BJ (cell line): ENCODE measurements around the gene MUC6. TPM values are rescaled to one million over a fixed set of nuclear protein-coding genes. Genes with fewer than 3 reads are reported as not detected.

Experiments
- CTCF ChIA-PET: fragments of 350-600 bp; formaldehyde crosslinking; extraction: SDS; loops from one replicate; lab custom pipeline; 2021; ENCODE audit warnings: antibody characterized with exemption, inconsistent platforms; lab: Yijun Ruan, JAX
- POLR2A ChIA-PET: fragments of 300-600 bp; sonication (Branson Sonifier 250); formaldehyde crosslinking; extraction: SDS; loops from one replicate; lab custom pipeline; 2021; ENCODE audit warnings: antibody characterized with exemption; lab: Charles Lee
- DNase-seq: peaks from one replicate; pipeline ENCODE4 v3.0.0-alpha.2; 2011; ENCODE audit warnings: low read depth
- H3K27me3 ChIP-seq: 2 replicates; pipeline ENCODE4 v1.6.0; 2011; ENCODE audit warnings: low read length; ENCODE audit not compliant: control insufficient read depth, insufficient read depth
- H3K36me3 ChIP-seq: 2 replicates; pipeline ENCODE4 v1.5.1; 2011; ENCODE audit warnings: low read length; ENCODE audit not compliant: control insufficient read depth, insufficient read depth
- H3K4me3 ChIP-seq: 2 replicates; pipeline ENCODE4 v1.5.1; 2011; ENCODE audit warnings: low read depth, mild to moderate bottlenecking, control low read depth, low read length
- CTCF ChIP-seq: IDR thresholded peaks from 2 replicates; pipeline ENCODE4 v1.5.1; 2011; ENCODE audit warnings: low read depth, mild to moderate bottlenecking, control low read depth, inconsistent platforms, low read length, moderate library complexity; ENCODE audit not compliant: insufficient read depth
- polyA plus RNA-seq: library from polyadenylated mRNA; depleted of rRNA; stranded (reverse); fragments of >200 nt; gene quantifications from 2 replicates; pipeline ENCODE4 v1.2.3, GENCODE V29; 2011

Gene MUC6
- polyA plus RNA-seq, 1 experiment = not detected

DNA sequence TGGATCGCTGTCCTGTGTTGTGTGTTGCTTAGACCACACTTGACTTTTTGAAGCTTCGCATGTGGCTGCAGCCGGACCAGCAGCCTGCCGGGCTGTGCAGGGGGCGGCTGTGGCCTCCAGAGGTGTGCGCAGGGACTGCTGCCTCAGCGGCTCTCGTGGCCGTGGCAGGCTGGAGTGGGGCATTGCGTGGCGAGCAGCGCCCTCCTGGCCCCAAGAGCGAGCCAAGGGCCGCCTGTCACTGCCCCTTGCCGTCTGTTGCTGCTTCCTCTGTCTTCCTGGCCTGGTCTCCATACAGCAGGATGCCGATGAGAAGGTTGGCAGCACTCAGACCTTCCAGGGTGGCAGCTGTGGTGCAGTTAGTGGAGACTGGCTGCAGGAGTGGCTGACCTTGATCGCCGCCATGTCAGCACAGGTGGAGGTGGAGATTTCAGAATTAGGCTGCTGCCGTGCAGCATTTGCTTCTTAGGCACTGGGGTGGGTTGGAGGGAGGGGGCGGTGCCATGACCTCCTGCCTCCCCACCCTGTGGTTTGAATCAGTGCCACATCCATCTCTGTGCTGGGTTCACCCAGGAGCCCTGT is 34.0 kb downstream of the MUC6 start:
- ChIA-PET POLR2A (no interaction called here), CTCF (no interaction called here)
- Histone ChIP-seq H3K36me3 (peaks cover 42% of the 10 kb centered on the region), H3K27me3 (no peaks in the 10 kb centered on the region), H3K4me3 (no peak overlapping the region)
- no peak for DNase-seq
- no peak for TF ChIP-seq CTCF

GRCh38 chr11:1001617-1002405 is 34.7 kb downstream of the MUC6 start:
- no peak for DNase-seq
- ChIA-PET CTCF (no interaction called here), POLR2A (no interaction called here)
- no peak overlapping the region for H3K4me3 ChIP-seq
- peaks cover 44% of the 10 kb centered on the region for H3K36me3 ChIP-seq
- H3K27me3 ChIP-seq = no peaks in the 10 kb centered on the region
- no peak for TF ChIP-seq CTCF

DNA sequence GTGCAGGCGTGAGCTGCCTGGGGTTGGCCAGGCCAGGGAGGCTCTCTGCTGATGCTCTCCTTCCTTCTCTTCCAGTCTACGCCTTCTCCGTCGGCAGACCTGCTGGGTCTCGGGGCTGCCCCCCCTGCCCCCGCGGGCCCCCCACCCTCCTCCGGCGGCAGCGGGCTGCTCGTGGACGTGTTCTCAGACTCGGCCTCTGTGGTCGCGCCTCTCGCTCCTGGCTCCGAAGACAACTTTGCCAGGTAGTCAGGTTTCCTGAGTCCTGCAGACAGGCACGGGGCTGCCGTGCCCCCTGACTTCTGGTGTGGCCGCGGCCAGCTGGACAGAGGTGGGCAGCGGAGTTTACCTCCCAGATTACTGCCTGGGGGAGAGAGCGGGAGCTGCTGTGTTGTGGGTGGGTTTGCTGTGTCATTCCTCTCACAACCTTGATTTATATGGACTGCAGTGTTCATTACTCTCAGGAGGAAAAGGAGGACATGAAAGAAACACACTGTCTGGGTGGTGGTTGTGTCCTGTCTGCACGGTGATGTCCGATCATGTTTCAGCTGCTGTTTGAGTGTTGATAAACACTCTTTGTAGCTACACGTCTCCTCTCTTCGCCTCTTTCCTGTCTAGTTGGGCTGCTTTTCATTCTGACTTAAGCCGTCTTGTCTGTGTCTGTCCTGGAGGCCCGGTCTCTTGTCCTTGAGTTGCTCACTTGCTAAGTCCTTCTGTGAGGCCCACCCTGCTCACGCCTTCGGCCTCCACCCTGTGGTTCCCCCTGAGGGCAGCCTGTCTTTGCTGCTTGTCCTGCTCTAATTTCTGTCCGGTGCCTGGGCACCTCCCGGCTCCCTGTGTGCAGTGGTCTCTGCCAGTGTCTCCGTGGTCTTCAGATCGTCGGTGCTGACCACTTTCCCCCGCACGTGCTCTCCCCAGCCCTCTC is 35.9 kb downstream of the MUC6 start:
- ChIA-PET CTCF (no interaction called here), POLR2A (no interaction called here)
- Histone ChIP-seq H3K36me3 (peaks cover 45% of the 10 kb centered on the region), H3K4me3 (no peak overlapping the region), H3K27me3 (no peaks in the 10 kb centered on the region)
- DNase-seq = no peak
- TF ChIP-seq CTCF = no peak

DNA sequence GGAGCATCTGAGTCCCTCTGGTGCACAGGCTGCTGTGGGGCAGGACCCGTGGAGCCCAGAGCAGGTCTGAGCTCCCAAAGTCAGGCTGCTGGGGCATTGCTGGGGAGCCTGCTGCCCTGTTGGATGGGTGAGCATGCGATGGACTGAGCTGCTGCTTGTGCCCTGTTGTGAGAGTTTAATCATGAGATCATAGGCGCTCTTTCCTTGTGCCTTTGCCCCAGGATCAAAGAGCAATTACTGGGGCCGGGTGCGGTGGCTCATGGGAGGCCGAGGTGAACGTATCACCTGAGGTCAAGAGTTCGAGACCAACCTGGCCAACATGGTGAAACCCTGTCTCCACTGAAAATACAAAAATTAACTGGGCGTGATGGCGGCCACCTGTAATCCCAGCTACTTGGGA is 37.5 kb downstream of the MUC6 start:
- POLR2A ChIA-PET = no interaction called here
- no peak overlapping the region for H3K4me3 ChIP-seq
- H3K27me3 ChIP-seq = no peaks in the 10 kb centered on the region
- TF ChIP-seq CTCF = no peak
- no peak for DNase-seq
- CTCF ChIA-PET = no interaction called here
- H3K36me3 ChIP-seq = peaks cover 44% of the 10 kb centered on the region

GRCh38 chr11:997907-998306 is 38.6 kb downstream of the MUC6 start:
- CTCF ChIA-PET = no interaction called here
- DNase-seq = no peak
- Histone ChIP-seq H3K4me3 (no peak overlapping the region), H3K27me3 (no peaks in the 10 kb centered on the region), H3K36me3 (peaks cover 41% of the 10 kb centered on the region)
- no peak for TF ChIP-seq CTCF
- POLR2A ChIA-PET = no interaction called here
